EH (cell line): Measurements from ENCODE around the gene CCDC63.
"Not testable (repeated sequence)": the region's sequence is repeated elsewhere in the genome, so short reads cannot be mapped to it uniquely, and the experiment has no call there.

Experiments
- DNase-seq: peaks from one replicate; pipeline ENCODE4 v3.0.0-alpha.2; 2015; ENCODE audit warnings: low read depth

Gene CCDC63

DNA sequence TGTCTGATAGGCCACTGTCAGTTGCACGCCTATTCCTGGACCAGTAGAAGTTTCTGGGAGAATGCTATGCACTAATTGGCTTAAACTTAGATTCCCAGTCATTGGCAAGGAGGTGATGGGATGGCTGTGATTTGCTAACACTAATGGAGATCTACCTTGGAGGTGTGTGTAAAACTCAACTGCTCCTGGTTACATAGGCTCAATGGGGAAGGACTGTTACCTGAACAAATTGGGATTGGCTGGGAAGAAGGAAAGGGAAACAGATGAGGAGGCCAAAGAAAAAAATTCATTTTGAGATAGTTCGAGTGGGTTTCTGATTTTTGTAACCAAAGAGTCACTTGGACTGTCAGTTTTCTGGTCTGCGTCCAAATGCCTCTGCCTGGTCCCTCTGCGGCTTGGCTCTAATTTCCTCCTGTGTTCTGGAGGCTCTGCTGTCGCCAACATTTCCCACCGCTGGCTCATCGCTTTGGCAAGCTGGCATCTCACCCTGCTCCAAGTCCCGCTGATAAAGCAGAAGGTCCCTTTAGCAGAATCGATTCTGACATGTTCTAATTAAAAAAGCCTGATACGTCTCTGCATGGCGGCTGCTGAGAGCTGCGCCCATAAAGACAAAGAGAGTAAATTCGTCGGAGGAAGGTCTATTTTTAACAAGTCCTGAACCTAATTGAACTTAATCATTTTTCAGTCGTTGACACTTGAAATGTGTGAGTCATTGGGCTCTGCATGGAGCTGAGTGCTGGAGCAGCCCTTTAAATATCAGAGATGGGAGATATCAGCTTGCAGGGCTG lies 2.0 kb upstream of the CCDC63 start:
- DNase-seq, result peak; percentile 18

DNA sequence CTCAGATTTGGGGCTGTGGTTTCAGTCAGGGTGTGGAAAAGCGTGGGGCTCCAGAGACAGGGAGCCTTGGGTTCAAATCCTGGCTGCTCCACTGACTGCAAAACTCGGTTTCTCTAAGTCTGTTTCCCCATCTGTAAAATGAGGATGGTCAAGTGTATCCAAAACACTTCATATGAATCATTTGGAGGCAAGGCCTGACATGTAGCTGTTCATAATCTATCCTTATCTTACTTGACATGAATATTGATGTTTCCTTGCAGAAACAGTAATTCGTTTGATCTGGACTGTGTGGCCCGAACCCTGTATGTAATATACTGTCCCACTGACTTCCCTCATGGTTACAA lies 1.5 kb upstream of the CCDC63 start:
- DNase-seq, result no peak

DNA sequence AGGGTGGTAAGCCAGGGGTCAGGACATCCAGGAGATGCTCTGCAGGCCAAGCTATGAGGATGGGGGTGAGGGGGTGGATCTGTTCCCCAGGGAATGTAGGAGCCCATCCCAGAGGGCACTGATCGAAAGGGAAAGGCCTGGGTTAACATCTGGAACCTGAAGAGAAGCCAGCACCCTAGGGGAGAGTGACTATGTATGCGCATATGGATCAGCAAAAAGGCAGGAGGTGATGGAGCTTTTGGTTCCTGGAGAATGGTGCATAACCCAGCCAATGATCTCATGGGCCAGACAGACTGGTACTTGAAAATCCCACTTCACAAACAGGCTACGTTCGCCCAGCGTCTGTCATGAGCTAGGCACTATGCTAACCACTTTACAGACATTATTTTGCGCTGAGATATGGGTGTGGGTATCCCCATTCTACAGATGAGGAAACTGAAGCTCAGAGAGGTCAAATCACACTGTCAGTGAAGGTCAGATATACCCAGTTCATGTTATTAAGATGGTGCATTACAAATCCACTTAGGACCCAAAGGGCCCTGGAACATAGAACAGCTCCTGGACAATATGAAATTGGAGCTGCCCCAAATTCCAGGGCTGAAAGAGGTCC lies 1.6 kb downstream of the CCDC63 start:
- DNase-seq, result no peak

GRCh38 chr12:110849221-110849620 lies 2.4 kb downstream of the CCDC63 start:
- DNase-seq, result no peak

DNA sequence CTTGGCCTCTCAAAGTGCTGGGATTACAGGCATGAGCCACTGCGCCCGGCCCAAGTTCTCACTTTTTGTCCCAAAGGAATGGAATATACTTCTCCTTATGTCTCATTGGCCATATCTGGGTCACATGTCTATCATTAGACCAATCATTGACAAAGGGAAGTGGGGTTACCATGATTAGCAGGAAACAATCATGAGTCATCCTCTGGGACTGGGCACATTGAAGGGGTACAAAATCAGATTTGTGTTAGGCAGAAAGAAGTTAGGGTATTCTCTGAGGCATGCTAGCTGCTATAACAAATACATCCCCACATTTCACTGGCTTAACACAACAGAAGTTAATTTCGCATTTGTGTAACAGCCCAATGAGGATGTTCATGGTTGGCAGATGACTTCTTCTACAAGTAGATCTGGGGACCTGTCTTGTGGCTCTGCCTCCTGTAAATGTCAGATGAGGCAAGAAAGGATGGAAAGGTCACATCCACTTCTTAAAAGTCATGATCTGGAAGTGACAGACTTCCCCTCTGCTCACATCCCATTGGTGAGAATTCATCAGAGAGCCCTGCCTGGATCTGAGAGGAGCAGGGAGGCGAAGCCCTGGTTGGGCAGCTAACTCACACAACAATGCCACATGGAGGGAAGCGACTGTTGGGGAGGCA lies 3.1 kb downstream of the CCDC63 start:
- DNase-seq, result no peak

DNA sequence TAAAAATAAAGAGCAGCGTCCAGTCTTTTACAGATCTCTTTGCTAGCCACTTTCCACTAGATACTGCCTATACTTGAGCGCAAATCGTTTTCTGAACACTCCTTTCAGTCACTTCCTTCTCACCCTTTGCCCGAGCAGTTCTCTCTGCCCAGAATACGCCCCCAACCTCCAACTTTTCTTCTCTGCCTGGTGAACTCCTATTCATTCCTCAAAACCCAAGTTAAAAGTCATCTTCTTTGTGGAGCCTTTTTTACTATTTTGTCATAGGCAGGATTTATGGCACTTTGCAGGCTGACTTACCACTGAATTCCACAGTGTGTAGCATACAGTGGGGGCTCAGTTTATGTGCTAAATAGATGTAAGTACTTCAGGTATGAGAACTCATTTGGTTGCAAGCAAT lies 4.0 kb downstream of the CCDC63 start:
- DNase-seq, result no peak

DNA sequence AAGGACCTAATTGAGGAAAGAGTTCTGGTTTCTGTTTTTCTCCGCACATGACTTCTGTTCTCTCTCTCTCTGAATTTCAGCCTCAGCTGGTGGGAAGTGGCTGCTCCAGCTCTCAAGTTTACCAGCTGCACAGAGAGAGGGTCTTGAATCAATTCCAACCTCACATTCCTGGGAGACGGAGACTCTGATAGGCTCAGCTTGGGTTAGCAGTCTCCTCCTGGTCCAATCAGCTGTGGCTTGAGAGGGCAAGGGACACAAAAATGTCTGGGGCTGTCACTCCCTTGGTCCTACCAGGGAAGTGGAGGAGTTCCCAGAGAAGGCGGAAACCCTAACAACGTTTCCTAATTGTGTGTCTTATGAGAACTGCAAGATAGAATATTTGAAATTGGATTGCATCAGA lies 7.0 kb downstream of the CCDC63 start:
- peak; percentile 9 for DNase-seq

DNA sequence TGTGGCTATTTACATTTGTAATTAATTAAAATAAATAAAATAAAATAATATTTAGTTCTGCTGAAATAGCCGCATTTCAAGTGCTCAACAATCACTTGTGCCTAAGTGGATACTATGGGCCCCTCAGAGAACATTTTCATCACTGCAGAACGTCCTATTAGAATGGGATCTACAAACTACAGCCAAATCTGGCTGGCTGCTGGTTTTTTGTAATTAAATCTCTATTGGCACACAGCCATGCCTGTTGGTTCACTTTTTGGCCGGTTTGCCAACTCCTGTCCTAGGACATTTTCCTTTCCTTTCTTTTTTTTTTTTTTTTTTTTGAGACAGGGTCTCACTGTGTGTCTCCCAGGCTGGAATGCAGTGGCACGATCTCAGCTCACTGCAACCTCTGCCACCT lies 9.8 kb downstream of the CCDC63 start:
- no peak for DNase-seq

- no peak for DNase-seq
Measured at GRCh38 chr12:110857528-110857927, 10.7 kb downstream of the CCDC63 start.

GRCh38 chr12:110857954-110858353 lies 11.2 kb downstream of the CCDC63 start:
- not testable (repeated sequence) for DNase-seq

- DNase-seq, result no peak
Measured at GRCh38 chr12:110858848-110859247, 12.1 kb downstream of the CCDC63 start.

DNA sequence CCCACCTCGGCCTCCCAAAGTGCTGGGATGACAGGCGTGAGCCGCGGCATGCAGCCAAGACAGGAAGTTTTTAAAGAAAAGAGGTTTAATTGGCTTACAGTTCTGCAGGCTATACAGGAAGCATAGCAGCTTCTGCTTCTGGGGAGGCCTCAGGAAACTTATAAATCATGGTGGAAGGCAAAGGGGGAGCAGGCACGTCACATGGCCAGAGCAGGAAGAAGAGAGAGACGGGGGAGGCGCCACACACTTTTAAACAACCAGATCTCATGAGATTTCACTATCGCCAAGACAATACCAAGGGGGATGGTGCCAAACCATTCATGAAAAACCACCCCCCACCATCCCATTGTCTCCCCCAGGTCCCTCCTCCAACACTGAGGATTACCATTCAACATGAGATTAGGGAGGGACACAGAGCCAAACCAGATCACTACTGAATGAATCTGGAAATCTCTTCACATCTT lies 14.1 kb downstream of the CCDC63 start:
- DNase-seq, result no peak

GRCh38 chr12:110861729-110862128 lies 14.9 kb downstream of the CCDC63 start:
- no peak for DNase-seq

DNA sequence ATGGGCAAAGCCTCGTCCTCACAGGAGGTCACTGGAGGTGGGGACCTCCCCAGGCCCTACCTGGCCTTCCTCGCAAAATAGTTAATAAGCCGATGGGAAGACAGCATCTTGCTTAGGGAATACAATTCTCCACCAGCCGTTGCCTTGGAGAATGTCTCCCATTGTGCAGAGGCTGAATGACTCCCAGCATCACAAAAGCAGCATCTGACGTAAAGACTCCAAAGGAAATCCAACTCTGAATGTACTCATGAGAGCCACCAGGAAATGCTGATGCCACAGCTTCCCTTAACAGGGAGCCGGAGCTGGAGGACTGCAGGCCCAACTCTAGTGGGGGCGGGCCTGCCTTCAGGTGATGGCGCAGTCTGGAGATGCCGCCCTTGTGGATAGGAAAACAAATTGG lies 15.5 kb downstream of the CCDC63 start:
- no peak for DNase-seq

DNA sequence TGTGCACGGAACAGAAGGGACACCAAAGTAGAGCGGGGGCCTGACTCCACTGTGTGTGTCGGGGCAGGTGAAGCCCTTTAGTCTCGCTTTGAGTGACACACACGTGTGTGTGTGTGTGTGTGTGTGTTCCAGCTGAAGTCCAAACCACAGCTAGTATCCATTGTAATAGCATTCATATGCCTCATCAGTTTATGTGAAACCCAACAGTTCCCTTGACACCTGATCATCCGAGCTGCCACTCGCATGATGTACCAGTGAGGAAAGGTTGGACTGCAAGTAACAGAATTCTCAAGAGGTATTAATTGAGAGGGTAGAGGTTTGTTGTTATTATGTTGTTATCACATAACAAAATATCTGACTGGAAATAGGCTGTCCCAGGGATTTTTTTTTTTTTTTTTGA lies 16.4 kb downstream of the CCDC63 start:
- DNase-seq, result no peak

DNA sequence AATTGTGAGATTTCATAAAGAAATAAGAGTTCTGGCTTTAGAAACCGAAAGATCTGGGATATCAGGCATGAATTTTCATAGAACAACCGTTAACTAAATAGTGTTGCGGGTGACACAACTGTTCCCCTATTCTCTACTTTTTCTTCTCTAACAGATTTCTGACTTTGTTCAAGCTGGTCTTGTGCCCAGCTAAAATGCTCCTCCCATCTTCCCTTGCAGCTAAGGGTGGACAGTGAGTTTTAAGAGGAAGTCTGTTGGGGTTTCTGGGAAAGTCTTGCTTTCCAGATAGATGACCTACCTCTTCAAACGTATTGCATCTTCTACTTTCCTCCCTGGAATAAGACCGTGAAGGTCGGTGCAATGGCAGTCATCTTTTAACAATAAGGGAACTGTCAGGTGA lies 18.7 kb downstream of the CCDC63 start:
- DNase-seq, result no peak

DNA sequence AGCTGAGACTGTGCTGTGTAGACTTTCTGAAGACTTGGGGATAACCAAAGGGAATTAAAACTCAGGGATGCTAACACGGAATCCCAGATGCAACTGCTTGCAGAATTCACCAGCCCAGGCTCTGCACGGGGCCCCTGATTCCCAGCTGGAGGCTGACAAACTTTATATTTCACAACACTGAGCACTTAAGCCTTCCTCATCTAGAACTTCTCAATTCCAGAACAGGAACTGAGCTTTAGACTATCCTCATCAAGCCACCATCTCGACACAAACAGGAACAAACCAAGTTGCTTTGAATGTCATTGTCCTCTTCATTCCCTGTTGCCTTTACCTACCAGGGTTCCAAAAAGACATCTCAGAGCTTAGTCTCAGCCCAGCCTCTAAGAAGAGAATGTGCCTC lies 22.2 kb downstream of the CCDC63 start:
- no peak for DNase-seq

DNA sequence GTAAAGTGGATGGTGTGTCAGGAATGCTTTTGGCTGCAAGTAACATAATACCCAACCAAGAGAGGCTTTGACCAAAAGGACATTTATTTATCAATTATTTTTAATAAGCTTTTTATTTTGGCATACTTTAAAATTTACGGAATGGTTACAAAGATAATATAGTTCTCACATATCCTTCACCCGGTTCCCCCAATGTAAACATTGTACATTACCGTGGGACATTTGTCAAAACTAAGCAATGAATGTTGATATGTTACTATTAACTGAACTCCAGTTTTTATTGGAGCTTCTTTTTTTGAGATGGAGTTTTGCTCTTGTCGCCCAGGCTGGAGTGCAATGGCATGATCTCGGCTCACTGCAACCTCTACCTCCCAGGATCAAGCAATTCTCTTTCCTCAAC lies 23.0 kb downstream of the CCDC63 start:
- DNase-seq, result no peak

DNA sequence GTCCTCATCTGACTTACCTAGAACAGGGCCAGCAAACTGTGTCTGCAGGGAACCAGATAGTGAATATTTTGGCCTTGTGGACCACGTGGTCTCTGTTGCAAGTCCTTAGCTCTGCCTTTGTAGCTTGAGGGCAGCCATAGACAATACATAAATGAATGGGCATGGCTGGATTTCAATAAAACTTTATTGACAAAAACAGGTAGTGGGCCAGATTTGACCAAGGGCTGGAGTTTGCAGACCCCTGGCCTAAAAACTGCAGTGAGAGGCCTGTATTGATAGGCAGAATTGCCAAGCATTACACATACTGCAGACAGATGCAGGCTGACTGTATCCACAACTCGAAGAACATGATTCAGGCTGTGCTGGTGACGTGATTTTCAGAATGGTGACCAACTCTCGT lies 25.3 kb downstream of the CCDC63 start:
- DNase-seq, result no peak

DNA sequence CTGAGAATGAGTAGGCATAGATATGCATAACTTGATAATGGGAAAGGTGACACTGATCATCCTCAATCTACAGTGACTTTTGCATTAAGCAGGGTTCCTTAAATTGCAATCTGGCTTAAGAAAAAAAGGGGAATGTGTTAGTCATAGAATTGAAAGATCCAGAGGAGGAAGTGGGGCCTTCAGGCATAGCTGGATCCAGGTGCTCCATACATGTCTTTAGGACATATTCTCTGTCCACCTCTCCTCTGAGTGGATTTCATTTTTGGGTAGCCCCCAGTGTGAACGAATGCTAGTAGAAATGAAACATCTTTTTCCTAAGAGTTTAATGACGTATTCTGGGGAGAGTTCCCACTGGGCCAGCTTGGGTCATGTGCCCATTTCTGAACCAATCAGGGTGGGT lies 27.6 kb downstream of the CCDC63 start:
- no peak for DNase-seq

- no peak for DNase-seq
Measured at GRCh38 chr12:110874781-110875180, 28.0 kb downstream of the CCDC63 start.

DNA sequence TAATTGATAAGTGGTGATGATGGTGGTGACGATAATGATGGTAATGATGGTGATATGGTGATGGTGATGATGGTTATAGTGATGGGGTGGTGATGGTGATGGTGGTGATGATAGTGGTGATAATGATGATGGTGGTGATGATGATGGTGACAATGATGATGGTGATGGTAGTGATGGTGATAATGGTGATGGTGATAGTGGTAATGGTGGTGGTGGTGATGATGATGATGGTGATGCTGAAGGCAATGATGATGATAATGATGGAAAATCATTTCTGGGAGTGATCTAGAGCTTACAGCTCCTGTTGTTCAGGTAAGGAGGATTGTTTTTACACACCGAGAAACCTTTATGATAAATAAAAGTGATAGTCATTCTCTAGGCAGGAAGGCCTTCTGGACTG lies 33.9 kb downstream of the CCDC63 start:
- no peak for DNase-seq

GRCh38 chr12:110883251-110883650 lies 36.5 kb downstream of the CCDC63 start:
- DNase-seq, result no peak
